Stimulated activated CD4-positive, alpha-beta T cell treated with anti-CD3 and anti-CD28 coated beads, TNF-alpha, amount 100 ng/mL, for 1 hour (primary cell): ENCODE results near the gene FAM13A.
"Not testable (repeated sequence)": the region's sequence is repeated elsewhere in the genome, so short reads cannot be mapped to it uniquely, and the experiment has no call there.

ENCODE experiments used
- DNase-seq, 3 donors: peaks; one replicate each; pipeline ENCODE4 v3.0.0-alpha.2; 2020; ENCODE audit warnings: low read depth in 3 of 3, low spot score in 1 of 3

FAM13A gene

DNA sequence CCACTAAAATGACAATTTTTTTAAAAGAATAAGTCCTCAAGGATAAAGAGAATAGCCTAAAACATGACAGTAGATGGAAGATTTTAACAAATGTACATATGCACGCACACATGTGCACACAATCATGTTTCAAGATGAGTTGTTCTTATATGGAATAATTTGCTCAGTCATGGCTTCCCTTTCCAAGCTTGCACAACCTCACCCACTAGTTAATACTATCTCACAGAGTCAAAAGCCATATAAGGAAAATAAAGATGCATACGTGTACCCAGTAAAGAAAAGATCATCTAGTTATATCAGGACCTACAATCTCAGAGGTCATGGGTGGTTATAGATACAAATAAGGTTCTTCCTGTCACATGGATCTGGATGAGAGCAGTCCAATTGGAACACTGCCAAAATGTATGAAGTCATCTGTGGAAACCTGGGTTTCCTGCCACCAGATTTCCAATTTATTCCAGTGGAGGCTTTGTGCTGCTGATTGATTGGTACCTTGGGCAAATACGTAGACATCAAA lies 56.1 kb downstream of the FAM13A start:
- no peak for DNase-seq

DNA sequence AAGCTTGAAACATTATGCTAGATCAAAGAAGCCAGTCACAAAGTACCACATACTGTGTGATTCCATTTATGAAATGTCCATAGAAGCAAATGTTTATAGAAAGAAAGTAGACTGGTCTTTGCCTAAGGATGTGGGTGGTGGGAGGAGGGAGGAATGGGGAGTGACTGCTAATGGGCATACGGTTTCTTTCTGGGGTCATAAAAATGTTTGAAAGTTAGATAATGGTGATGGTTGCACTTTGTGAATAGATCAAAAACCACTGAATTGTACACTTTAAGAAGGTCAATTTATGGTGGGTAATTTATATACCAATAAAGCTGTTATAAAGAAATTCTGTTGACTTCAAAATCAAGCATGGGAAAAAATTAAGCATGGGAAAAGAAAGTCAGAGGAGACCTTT lies 56.6 kb downstream of the FAM13A start:
- DNase-seq: no peak

DNA sequence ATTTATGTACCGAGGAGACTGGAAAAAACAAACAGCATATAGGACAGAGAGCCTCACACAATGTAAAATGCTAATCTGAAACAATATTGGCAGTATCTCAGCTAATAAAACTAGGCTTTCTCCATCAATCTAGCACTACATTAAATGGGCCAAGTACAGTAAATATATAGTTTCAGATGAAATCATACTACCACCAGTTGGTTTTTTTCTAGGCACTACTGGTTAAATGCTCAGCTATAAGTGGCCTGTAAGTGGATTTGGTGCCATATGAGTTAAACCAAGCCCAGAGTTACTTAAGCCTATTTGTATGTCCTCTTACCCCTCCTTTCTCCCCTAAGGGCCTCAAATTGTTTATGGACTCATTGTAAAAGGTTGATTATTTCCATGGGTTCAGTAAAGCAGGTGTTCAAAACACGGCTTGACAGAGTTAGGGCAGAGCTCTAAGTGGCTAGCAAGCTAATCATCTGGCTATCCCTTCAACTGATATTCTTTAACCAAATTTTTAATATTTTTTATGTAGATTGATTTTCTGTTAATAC lies 57.5 kb downstream of the FAM13A start:
- no peak for DNase-seq

DNA sequence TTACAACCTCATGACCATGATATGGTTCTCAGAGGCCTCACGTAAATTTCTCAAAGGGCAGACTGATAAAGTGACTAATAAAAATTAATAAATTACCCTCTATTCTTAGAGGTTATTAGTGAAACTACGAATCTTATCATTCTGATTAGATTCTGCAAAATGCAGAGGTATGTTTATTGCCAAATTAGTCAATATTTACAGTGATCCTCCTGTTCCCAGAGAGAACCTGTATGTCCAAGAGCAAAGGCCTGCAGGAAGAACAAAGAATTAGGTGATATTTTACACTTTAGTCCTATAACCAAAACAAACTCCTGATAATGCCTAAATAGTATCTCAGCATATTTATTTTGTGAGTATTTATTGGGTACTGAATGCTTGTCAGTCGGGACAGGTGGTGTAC lies 58.1 kb downstream of the FAM13A start:
- no peak for DNase-seq

DNA sequence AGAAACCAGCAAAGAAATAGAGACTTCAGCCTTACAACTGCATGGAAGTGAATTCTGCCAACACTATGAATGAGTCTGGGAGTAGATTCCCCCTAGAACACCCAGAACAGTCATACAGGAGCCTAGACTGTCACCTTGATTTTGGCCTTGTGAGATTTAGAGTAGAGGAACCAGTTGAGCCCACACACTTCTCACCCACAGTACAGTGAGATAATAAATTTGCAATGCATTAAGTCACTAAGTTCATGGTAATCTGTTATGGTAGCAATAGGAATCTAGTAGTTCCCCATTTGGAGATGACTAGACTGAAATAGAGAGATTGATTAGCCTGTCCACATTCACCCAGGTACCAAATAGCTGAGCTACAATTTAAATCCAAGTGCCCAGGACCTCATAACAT lies 59.0 kb downstream of the FAM13A start:
- DNase-seq: no peak

DNA sequence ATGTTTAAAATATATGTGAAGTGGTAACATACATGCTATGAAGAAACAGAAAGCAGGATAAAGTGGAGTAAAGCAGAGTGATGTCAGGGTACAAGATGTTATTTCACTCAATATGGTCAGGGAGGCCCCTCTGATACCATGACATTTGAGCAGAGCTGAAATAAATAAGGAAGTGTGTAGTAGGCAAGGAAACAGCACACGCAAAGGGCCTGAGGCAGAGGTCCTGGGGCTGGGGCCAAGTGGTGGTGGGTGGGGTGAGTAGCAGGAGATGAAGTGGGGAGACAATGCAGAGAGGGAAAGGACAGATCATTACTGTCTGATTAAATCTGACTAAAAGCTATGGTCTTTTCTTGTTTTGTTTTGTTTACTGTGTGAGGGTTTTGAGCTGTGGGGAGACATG lies 61.1 kb downstream of the FAM13A start:
- DNase-seq: no peak

DNA sequence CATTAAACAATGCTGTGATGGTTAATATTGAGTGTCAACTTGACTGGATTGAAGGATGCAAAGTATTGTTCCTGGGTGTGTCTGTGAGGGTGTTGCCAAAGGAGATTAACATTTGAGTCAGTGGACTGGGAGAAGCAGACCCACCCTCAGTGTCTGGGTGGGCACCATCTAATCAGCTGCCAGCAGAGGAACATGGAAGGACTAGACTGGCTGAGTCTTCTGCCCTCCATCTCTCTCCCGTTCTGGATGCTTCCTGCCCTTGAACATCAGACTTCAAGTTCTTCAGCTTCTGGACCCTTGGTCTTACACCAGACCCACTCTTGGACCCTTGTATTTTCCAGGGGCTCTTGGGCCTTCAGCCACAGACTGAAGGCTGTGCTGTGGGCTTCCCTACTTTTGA lies 61.7 kb downstream of the FAM13A start:
- DNase-seq: not testable (repeated sequence)

DNA sequence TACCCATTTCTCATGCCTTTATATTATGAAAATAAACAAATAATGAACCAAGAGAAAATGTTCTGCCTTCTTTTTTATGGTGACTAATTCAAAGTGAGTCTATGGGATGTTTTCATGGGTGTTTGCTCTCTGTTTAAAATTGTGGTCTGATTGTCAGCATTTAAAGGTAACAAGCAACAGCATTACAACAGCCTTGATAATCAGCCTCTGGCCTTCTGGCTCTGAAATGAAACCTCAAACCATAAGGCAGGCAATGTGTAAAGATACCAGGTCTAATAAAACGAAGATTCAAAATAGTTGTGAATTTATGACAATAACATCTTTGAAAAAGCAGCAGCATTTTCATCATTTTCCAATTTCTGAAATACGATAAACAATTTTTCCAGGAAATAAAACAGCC lies 63.7 kb downstream of the FAM13A start:
- no peak for DNase-seq

DNA sequence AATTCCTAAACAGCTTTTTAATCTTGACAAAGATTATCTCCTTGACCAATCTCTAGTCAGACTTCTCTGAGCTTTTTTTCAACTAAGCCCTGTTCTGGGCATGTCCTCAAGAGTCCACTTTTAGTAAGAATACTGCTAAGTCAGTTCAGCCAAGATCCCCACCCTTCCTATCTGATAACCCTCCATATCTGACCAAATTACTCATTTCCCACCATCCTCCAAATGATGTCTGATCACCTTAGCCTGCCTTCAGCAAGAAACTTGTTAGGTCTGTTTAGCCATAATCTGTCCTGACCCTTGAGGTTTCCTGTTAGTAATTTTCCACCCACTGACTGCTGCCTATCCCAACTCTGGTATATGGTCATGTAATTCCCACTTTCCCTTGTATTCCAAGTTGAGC lies 65.2 kb downstream of the FAM13A start:
- no peak for DNase-seq

DNA sequence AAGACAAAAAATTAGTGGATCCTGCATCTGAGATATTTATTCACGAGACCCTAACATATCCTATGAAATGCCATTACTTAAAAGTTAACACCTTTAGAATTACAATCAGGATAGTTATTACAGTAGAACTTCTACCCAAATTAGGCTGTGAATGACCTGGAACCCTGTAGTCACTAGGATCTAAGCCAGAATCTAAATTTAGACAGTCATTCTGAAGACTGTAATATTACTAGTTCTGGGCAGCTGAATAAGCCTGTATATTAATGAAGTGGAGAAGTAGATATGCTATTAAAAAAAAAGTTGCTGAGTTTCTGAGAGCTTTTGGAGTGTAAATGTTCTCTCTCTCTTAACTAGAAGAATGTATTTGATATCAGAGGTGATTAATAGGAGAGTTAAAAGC lies 67.0 kb downstream of the FAM13A start:
- DNase-seq: no peak

DNA sequence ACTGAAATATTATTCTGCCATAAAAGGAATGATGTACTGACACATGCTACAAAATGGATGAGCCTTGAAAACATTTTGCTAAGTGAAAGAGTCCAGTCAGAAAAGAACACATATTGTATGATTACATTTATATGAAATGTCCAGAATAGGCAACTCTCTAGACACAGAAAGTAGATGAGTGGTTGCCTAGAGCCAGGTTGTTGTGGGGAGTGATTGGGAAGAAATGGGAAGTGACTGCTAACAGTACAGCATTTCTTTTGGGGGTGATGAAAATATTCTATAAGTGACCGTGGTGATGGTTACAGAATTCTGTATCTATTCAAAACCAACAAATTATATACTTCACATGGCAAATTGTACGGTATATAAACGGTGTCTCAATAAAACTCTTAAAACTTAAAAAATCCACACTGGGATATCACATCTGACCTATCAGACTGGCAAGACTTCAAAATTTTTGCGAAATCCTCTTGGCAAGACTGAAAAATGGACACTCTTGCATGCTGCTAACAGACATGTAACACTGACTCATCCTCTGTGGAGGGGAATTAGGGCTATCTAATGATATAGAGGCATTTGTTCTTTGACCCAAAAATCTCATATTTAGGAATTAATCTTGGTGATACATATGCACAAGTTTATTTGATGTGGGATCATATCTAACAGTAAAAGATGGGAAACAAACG lies 71.8 kb downstream of the FAM13A start:
- DNase-seq: no peak

DNA sequence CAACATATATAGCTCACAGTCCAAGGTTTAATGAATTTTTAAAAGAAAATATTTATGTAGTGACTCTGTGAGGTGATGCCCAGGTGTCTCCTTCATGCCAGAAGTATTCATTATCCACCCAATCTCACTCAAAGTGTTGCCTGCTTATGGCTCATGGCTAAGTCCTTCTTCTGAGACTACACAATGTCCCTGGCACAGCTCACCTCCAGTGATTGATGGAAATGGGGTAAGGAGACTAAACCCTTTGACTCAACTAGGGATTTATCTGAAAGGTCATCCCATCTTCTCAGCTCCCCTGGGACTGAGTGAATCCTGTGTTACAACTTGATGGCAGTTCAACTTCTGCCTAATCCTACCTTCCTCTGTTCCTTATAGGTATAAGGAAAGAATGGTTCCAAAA lies 74.2 kb downstream of the FAM13A start:
- no peak for DNase-seq

DNA sequence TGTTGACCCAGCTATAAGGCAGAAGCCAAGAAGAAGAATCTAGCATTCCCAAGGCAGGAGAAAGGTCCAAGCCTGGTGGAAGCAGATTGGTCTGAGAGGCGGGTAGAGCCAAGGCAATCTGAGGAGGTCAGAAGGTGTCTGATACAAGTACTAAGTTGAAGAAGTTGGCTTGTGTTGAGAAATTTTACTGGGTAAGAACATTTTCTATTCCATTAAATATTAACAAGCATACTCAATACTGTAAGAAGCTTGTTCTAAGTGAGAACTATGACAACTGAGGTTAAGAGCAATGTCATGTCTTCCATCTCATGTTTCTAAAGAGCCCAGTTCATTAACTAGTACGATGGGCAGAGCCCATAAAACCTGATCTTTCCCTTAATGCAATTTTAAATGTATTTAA lies 75.0 kb downstream of the FAM13A start:
- no peak for DNase-seq

DNA sequence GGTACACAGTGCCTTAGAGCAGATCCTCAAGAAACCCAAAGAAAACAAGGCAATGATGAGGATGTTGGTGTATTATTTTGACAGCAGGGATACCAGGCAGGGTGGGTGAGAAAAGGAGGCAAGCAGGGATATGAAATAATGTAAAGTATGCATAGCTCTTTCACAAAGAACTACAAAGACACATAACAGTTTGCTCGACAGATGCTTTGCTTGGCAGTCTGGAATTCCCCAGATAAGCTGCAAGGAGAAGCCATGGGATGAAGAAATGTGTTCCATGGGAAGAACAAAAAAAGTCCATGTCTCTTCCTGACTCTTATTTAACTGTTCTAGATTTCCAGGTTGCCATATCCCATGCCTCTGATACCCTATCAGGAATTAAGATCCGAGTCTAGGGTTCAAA lies 75.4 kb downstream of the FAM13A start:
- DNase-seq: no peak

DNA sequence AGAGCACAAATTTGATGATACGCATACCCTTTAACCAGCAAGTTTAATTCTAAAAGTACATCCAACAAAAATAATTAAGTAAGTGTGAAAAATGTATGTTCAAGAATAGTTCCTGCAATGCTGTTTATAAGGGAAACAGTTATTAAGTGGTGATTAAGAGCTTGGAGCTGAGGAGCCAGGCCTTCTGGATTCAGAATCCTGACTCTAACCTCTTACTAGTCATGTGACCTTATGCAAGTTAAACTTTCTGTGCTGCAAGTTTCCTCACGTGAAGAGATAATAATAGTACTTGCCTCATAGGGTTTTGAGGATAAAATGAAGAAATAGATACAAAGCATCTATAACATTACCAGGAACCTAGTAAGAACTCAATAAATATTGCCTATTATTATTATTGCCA lies 77.7 kb downstream of the FAM13A start:
- no peak for DNase-seq

DNA sequence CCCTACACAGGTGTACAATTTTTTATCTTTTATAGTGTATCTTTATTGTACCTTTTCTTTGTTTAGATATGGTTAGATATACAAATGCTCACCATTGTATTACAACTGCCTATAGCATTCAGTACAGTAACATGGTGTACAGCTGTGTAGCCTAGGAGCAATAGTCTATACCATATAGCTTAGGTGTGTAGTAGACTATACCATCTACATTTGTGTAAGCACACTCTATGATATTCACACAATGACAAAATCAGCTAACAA lies 80.3 kb downstream of the FAM13A start:
- no peak for DNase-seq

DNA sequence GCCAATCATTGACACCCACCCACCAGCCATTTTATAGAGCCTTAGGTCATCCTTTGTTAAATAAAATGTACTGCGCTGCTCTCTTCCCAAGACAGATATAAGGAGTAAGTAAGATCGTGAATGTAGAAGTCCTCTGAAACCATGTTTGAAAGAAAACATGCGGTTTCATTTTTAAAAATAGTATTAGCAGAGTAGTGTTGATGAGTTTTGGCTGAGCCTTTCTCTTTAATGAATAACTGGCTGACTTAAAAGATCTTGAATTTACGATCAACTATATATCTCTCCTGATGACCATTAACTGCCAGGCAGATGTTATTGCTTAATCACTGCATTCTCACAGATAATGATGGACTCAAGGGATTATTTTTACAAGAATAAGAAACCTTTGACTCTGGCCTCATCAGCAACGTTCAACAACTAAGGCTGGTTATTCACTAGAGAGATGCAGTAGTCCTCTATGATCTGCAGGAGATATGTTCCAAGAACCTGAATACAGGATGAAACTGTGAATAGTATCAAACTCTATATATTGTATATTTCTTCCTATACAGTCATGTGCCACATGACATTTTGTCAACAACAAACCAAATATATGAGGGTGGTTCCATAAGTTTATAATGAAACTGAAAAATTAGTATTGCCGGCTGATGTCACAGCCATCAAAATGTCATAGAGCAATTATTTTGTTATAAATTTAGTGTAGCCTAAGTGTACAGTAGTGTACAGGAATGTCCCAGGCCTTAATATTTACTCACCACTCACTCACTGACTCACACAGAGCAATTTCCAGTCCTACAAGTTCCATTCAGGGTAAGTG lies 80.8 kb downstream of the FAM13A start:
- DNase-seq: no peak

DNA sequence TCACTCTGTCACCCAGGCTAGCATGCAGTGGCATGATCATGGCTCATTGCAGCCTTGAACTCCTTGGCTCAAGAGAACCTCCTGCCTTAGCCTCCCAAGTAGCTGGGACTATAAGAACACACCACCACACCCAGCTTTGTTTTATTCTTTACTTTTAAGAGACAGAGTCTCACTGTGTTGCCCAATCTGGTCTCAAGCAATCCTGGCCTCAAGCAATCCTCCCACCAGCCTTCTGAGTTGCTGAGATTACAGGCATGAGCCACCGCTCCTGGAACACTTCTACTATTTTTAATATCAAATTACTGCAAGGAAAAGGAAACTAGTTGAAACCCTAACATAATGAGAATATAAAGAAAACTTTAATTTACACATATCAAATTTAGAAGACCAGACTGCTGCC lies 85.4 kb downstream of the FAM13A start:
- DNase-seq: no peak

DNA sequence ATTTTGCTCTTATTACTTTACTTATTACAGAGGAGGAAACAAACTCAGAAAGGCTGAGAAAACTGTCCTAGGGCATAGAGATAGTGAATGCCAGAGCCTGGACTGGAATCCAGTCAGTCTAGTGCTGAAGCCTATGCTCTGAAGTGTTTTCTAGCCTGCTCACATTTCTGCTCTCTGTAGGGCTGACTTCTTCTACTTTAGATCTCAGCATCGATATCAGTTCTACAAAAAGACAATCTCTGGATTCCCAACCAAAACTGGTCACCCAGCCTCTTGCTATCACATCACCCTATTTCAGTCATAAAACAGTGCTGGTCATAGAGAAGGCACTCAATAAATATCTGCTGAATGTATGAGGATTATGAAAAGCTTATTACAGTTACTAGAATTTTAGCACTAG lies 87.2 kb downstream of the FAM13A start:
- no peak for DNase-seq

DNA sequence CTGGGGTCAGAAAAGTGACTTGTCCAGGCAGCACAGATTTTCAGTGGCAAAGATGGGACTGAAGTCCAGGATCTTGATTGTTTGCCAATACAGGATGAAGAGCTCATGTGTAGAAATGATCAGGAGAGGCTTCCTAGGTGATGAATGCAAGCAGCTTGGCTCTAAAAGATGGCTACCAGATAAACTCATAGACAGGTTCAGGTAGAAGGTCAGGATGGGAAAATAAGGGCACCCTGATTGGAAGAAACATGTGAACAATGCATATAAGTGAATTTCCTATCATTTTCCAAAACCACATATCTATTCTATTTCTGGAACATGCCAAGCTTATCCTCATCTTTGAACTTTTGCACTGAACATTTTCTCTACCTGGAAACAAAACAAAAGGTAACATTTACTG lies 87.7 kb downstream of the FAM13A start:
- DNase-seq: no peak

DNA sequence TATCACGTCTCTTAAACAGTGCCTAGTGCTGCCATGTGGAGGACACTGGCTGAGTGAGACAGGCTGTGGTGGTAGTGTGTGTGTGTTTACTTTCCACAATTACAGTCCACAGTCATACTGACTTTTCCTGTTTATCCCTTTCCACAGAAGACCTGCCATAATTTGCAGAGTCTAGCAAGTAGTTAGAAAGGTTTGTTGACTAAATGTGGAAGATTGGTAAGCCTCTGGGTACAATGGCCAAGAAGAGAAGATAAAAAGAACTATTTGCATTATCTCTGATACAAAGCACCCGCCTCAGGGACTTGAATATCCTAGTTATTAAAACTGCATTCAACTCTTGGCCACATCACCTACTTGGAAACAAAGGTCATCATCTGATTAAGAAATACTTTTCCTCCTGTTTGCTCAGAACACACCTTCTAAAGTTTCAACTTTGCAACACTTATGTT lies 89.1 kb downstream of the FAM13A start:
- no peak for DNase-seq

DNA sequence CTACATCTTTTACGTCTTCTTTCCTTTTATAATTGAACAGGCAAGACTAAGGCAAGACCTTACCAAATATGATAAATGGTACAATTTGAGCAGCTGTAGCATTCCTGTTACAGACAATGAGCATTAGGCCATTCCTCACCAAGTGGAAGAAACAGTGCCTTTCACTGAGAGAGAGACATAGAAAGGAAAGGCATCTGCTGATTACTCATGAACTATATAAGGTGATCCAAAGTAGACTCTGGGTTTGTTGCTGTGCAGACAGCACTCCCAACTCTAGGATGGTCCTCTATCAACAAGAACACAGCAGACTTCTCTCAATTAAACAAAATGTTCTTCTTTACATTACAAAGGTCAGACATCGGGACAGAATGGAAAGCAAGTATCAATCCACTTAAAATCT lies 91.9 kb downstream of the FAM13A start:
- no peak for DNase-seq

DNA sequence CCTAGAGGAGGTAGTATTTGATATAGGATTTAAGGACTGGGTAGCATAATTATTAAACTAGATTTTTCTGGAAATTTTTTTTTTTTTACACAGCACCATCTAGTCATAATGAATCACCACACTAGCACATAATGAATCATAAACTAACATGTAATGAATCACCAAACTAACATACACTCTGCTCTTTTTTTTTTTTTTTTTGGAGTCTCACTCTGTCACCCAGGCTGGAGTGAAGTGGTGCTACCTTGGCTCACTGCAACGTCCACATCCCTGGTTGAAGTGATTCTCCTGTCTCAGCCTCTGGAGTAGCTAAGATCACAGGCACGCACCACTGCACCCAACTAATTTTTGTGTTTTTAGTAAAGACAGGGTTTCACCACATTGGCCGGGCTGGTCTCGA lies 92.5 kb downstream of the FAM13A start:
- DNase-seq: no peak
